Thyroid gland (tissue), 4 donors: Measurements from ENCODE around the gene SPRING1. TPM values are rescaled to one million over a fixed set of nuclear protein-coding genes. Genes with fewer than 3 reads are reported as not detected.
"Not testable (repeated sequence)": the region's sequence is repeated elsewhere in the genome, so short reads cannot be mapped to it uniquely, and the experiment has no call there.

ENCODE experiments used
- DNase-seq, 2 donors: peaks; one replicate each; pipeline ENCODE4 v3.0.0-alpha.2; 2019
- H3K27ac ChIP-seq, 3 donors: fragments of 200-600 bp; sonication (generic); 1 replicate in 2 of 3; 2 replicates in 1 of 3; pipeline ENCODE4 v1.5.1; 2016 to 2019; ENCODE audit warnings: mild to moderate bottlenecking in 1 of 3, moderate library complexity in 1 of 3
- H3K27me3 ChIP-seq: fragments of 200-600 bp; sonication (generic); one replicate; pipeline ENCODE4 v1.5.1; 2019
- H3K36me3 ChIP-seq, 2 donors: fragments of 200-600 bp; sonication (generic); one replicate each; pipeline ENCODE4 v1.5.1; 2016 to 2019
- H3K4me1 ChIP-seq, 2 donors: fragments of 200-600 bp; sonication (generic); one replicate each; pipeline ENCODE4 v1.5.1; 2017 to 2019
- H3K4me3 ChIP-seq, 3 donors: fragments of 200-600 bp; sonication (generic); replicated peaks in 1 of 3; 1 replicate in 2 of 3; 2 replicates in 1 of 3; pipeline ENCODE4 v1.5.1; 2016; ENCODE audit warnings: mild to moderate bottlenecking in 1 of 3
- H3K9me3 ChIP-seq: fragments of 200-600 bp; sonication (generic); one replicate; pipeline ENCODE4 v1.5.1; 2017
- CTCF ChIP-seq, 6 experiments: fragments of 200-600 bp in 3 of 6; fragments of 450-650 bp in 3 of 6; sonication (generic) in 3 of 6; IDR thresholded peaks; one replicate each; pipeline ENCODE4 v1.5.1; 2016 to 2019; ENCODE audit warnings: antibody characterized with exemption in 6 of 6, mild to moderate bottlenecking in 2 of 6, inconsistent platforms in 1 of 6, moderate library complexity in 1 of 6
- POLR2A ChIP-seq, 2 donors: fragments of 450-650 bp; IDR thresholded peaks; one replicate each; pipeline ENCODE4 v1.6.1; 2017; ENCODE audit warnings: antibody characterized with exemption in 2 of 2, mild to moderate bottlenecking in 2 of 2, moderate library complexity in 1 of 2
- WGBS, 2 donors: methylation state at CpG; one replicate each; pipeline ENCODE4 v1.1.5; 2017; 5-methylcytosine and 5-hydroxymethylcytosine counted together
- intact Hi-C: fragments of 100-400 bp; cut with DNase I; formaldehyde crosslinking; loops from one replicate; pipeline ENCODE4 v1.15.1; 2023
- total RNA-seq, 4 donors: library from RNA; depleted of rRNA; stranded (reverse); fragments of >200 nt; gene quantifications; one replicate each; pipeline ENCODE4 v1.2.3, GENCODE V29; 2016

The SPRING1 gene
- total RNA-seq, 4 donors from 2014 or later: 88.0 to 163 (median 124) TPM

- Histone ChIP-seq H3K9me3 (no peaks in the 10 kb centered on the region), H3K27me3 (no peaks in the 10 kb centered on the region), H3K27ac (no peak overlapping the region), H3K36me3 (no peaks in the 10 kb centered on the region), H3K4me1 (no peaks in the 10 kb centered on the region), H3K4me3 (no peak overlapping the region)
- DNase-seq: peak in 1 of 2 donors; percentile 29
- WGBS, 2 donors: 84 to 85% methylated on average over 13 to 22 of the region's 22 CpGs
- TF ChIP-seq POLR2A (IDR thresholded peaks at IDR 0.05) (no peak), CTCF (IDR thresholded peaks at IDR 0.05) (no peak)
- intact Hi-C loops: no loop called here
These were observed 22.1 kb upstream of the SPRING1 start for GRCh38 chr12:116759783-116760621.

GRCh38 chr12:116754783-116755182 is 16.9 kb upstream of the SPRING1 start:
- H3K27ac ChIP-seq, DNase-seq, H3K36me3 ChIP-seq, H3K27me3 ChIP-seq, intact Hi-C loops, H3K4me3 ChIP-seq, H3K4me1 ChIP-seq, H3K9me3 ChIP-seq: not testable (repeated sequence)
- WGBS, 2 donors: 97 to 100% methylated on average over 1 of the region's 1 CpG

GRCh38 chr12:116754097-116754496 is 16.2 kb upstream of the SPRING1 start:
- intact Hi-C loops, H3K27ac ChIP-seq, H3K36me3 ChIP-seq, H3K4me1 ChIP-seq, H3K4me3 ChIP-seq, H3K9me3 ChIP-seq, H3K27me3 ChIP-seq, DNase-seq: not testable (repeated sequence)
- 94 to 95% methylated on average over 5 of the region's 5 CpGs for WGBS, 2 donors

- H3K27me3 ChIP-seq: no peaks in the 10 kb centered on the region
- no peak for TF ChIP-seq CTCF (IDR thresholded peaks at IDR 0.05)
- no peak for TF ChIP-seq POLR2A (IDR thresholded peaks at IDR 0.05)
- H3K36me3 ChIP-seq: no peaks in the 10 kb centered on the region
- 92 to 97% methylated on average over 4 of the region's 4 CpGs for WGBS, 2 donors
- H3K27ac ChIP-seq: no peak overlapping the region
- H3K9me3 ChIP-seq: no peaks in the 10 kb centered on the region
- intact Hi-C loops: no loop called here
- no peaks in the 10 kb centered on the region for H3K4me1 ChIP-seq
- no peak overlapping the region for H3K4me3 ChIP-seq
- DNase-seq: no peak
These were observed 12.4 kb upstream of the SPRING1 start for GRCh38 chr12:116750298-116750697.

GRCh38 chr12:116749884-116750283 is 12.0 kb upstream of the SPRING1 start:
- DNase-seq: no peak

More at GRCh38 chr12:116749884-116750283, 12.0 kb upstream of the SPRING1 start:
- Histone ChIP-seq H3K36me3 (no peaks in the 10 kb centered on the region), H3K27ac (no peak overlapping the region), H3K4me3 (no peak overlapping the region), H3K9me3 (no peaks in the 10 kb centered on the region), H3K4me1 (no peaks in the 10 kb centered on the region), H3K27me3 (no peaks in the 10 kb centered on the region)
- TF ChIP-seq POLR2A (IDR thresholded peaks at IDR 0.05): no peak
- no peak for TF ChIP-seq CTCF (IDR thresholded peaks at IDR 0.05)
- 94% methylated on average over 4 to 12 of the region's 26 CpGs for WGBS, 2 donors
- intact Hi-C loops: no loop called here
